SH-SY5Y (cell line): ENCODE data around the gene SPATA22.

Experiments used
- GATA2 ChIP-seq: IDR thresholded peaks from 2 replicates; pipeline ENCODE4 v1.6.1; 2011; ENCODE audit warnings: mild to moderate bottlenecking, low read depth, low read length
- GATA3 ChIP-seq: IDR thresholded peaks from 2 replicates; pipeline ENCODE4 v1.6.1; 2011; ENCODE audit warnings: low read depth, mild to moderate bottlenecking, low read length, moderate library complexity

- TF ChIP-seq GATA3: no peak
- no peak for TF ChIP-seq GATA2
These were observed 41.0 kb upstream of the SPATA22 start for GRCh38 chr17:3512505-3513171.
